Measurements from ENCODE around the gene FGA. TPM values are rescaled to one million over a fixed set of nuclear protein-coding genes. Genes with fewer than 3 reads are reported as not detected.

Gene FGA
- total and polyA plus RNA-seq, 2 of the 8 experiments (the other 6 are each of a cell fraction or from before 2014, with no cell fraction given) = not detected

DNA sequence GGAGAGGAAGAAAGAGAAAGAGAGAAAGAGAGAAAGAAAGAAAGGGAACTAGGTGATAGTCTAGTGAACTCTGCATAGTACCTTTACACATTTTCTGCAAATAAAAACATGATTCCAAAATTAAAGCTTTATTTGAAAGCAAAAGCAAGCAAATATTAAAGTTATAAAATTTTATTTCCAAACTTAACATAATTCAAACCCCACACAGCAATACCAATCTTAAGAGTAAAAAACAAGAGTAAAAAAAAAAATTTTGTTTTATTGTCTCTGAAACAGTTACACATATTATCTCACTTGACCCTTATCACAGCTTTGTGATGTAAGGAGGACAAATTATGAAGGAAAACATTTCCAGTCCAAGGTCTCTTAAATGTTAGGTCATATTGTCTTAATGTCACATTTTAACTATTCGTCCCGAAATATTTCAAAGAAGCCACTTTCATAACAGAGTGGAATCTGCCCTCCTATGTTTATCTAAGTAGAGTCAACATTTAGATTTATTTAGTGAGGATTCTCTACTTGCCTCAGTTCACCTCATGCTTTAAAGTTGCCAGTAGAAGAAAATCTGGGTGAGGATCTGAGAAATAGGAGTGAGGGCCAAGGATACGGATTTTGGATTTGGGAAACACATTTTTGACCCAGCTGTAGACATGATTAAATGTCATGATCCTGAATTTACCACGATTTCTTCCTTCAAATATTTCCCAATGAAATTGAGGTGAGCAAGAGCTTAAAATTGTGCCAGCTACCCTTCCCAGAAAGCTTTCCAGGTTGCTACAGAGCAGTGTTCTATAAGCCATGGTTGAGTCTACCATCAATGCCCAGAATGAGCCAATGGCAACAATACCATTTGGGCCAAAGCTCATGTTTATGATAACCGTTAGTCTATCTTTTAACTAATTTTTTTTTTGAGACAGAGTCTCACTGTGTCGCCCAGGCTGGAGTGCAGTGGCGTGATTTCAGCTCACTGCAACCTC, 7.5 kb upstream of the FGA start:
- no peak overlapping the region for H2BK120ac ChIP-seq (replicated peaks; ENCODE audit: low read depth, low read length)
- H3K4ac ChIP-seq (replicated peaks; ENCODE audit: insufficient read length, low read depth, low read length) = no peak overlapping the region
- H3K9ac ChIP-seq (replicated peaks in 1 of 4; ENCODE audit: extremely low read depth in 1 of 4, low read depth in 3 of 4, low read length in 3 of 4) = no peak overlapping the region
- TF ChIP-seq EP300 (IDR thresholded peaks at IDR 0.05; ENCODE audit: borderline replicate concordance in 1 of 2, low read depth in 2 of 2, low read length in 2 of 2) (no peak), HDAC2 (IDR thresholded peaks at IDR 0.05; ENCODE audit: borderline replicate concordance in 1 of 2, low read depth in 2 of 2, low read length in 2 of 2) (no peak), RBBP5 (IDR thresholded peaks at IDR 0.05; ENCODE audit: borderline replicate concordance, low read depth, low read length) (no peak), TAF7 (optimal IDR thresholded peaks at IDR 0.05; ENCODE audit: borderline replicate concordance, low read depth, low read length) (no peak), TCF12 (IDR thresholded peaks at IDR 0.05; ENCODE audit: low read depth, low read length) (no peak), ASH2L (IDR thresholded peaks at IDR 0.05; ENCODE audit: low read length) (no peak)
- H4K5ac ChIP-seq (ENCODE audit: insufficient read length, low read depth, low read length) = no peak overlapping the region
- DNase-seq (ENCODE audit: low read depth in 1 of 2, low spot score in 2 of 2) = no peak
- H3K9me3 ChIP-seq (ENCODE audit: insufficient read depth in 2 of 2, low read depth in 1 of 2, low read length in 1 of 2) = no peaks in the 10 kb centered on the region
- no peaks in the 10 kb centered on the region for H3K36me3 ChIP-seq (ENCODE audit: control insufficient read depth in 2 of 4, insufficient read depth in 4 of 4, low read length in 3 of 4)
- no peak overlapping the region for H4K8ac ChIP-seq (ENCODE audit: extremely low read depth, insufficient read depth, low read length)
- no peaks in the 10 kb centered on the region; a peak in 1 of 7 replicates for H3K4me1 ChIP-seq (replicated peaks in 1 of 4; ENCODE audit: control insufficient read depth in 3 of 4, insufficient read depth in 4 of 4, low read length in 3 of 4)
- POLR2A ChIA-PET (ENCODE audit: partially characterized antibody) = no interaction called here
- H2AK5ac ChIP-seq (ENCODE audit: low read depth, low read length) = no peak overlapping the region
- H3K4me2 ChIP-seq (ENCODE audit: insufficient read depth in 1 of 2, low read depth in 2 of 2, low read length in 2 of 2) = no peak overlapping the region
- FAIRE-seq = no peak
- no peak overlapping the region for H3K4me3 ChIP-seq (ENCODE audit: extremely low read depth in 1 of 4, insufficient read depth in 2 of 4, low read depth in 3 of 4, low read length in 4 of 4)
- H2BK20ac ChIP-seq (ENCODE audit: low read length) = no peak overlapping the region
- no peaks in the 10 kb centered on the region for H3K79me1 ChIP-seq (ENCODE audit: low read depth, low read length)
- H2BK15ac ChIP-seq (ENCODE audit: low read length) = no peak overlapping the region
- no peaks in the 10 kb centered on the region for H4K20me1 ChIP-seq (replicated peaks in 1 of 2; ENCODE audit: control insufficient read depth in 1 of 2, insufficient read depth in 2 of 2, low read length in 2 of 2)
- H3K27ac ChIP-seq (ENCODE audit: low read depth, low read length) = no peak overlapping the region
- no peak overlapping the region for H3K14ac ChIP-seq (ENCODE audit: insufficient read length)
- no peak overlapping the region for H4K91ac ChIP-seq (replicated peaks; ENCODE audit: insufficient read length, low read length)
- H3K56ac ChIP-seq (replicated peaks; ENCODE audit: insufficient read length, low read depth, low read length) = no peak overlapping the region
- H3K23ac ChIP-seq (ENCODE audit: insufficient read length) = no peak overlapping the region
- no peaks in the 10 kb centered on the region for H3K27me3 ChIP-seq (replicated peaks in 1 of 4; ENCODE audit: control insufficient read depth in 3 of 4, extremely low read depth in 1 of 4, insufficient read depth in 3 of 4, low read length in 3 of 4)
- H3K79me2 ChIP-seq (ENCODE audit: control insufficient read depth in 1 of 2, insufficient read depth in 2 of 2, low read length in 2 of 2) = no peaks in the 10 kb centered on the region
- H2AFZ ChIP-seq (ENCODE audit: low read length) = no peak overlapping the region
- no peak overlapping the region for H3K18ac ChIP-seq (ENCODE audit: extremely low read depth, low read length)
- 86% methylated on average over 7 of the region's 7 CpGs; no CpG with 5 or more reads in 1 of the 2 experiments for WGBS, 2 experiments (ENCODE audit: extremely low coverage in 1 of 2, insufficient coverage in 1 of 2, insufficient read length in 1 of 2, insufficient replicate concordance in 2 of 2, low coverage in 1 of 2, low lambda C conversion rate in 2 of 2, missing lambda C conversion rate in 1 of 2)
- CTCF ChIA-PET (ENCODE audit: partially characterized antibody) = interaction anchor here (0.7 to 1.8 kb wide), 6 partner anchors 9 to 39 kb away, joined by 3 to 6 read pairs (median 3); no protein-coding TSS in a partner anchor
- no peak overlapping the region for H2BK5ac ChIP-seq (ENCODE audit: low read depth, low read length)
- H2BK12ac ChIP-seq (ENCODE audit: low read depth, low read length) = no peak overlapping the region
- H3K23me2 ChIP-seq (ENCODE audit: low read depth, low read length) = no peaks in the 10 kb centered on the region; the same call in 1 of the 2 replicates

Measured in H1 (cell line).